Superior temporal gyrus (tissue), 1 donor: Measurements from ENCODE around the gene ZFP69B.

ENCODE experiments used
- DNase-seq: peaks from one replicate; pipeline ENCODE4 v3.0.0-alpha.2; 2016; ENCODE audit errors: extremely low spot score

Gene ZFP69B

DNA sequence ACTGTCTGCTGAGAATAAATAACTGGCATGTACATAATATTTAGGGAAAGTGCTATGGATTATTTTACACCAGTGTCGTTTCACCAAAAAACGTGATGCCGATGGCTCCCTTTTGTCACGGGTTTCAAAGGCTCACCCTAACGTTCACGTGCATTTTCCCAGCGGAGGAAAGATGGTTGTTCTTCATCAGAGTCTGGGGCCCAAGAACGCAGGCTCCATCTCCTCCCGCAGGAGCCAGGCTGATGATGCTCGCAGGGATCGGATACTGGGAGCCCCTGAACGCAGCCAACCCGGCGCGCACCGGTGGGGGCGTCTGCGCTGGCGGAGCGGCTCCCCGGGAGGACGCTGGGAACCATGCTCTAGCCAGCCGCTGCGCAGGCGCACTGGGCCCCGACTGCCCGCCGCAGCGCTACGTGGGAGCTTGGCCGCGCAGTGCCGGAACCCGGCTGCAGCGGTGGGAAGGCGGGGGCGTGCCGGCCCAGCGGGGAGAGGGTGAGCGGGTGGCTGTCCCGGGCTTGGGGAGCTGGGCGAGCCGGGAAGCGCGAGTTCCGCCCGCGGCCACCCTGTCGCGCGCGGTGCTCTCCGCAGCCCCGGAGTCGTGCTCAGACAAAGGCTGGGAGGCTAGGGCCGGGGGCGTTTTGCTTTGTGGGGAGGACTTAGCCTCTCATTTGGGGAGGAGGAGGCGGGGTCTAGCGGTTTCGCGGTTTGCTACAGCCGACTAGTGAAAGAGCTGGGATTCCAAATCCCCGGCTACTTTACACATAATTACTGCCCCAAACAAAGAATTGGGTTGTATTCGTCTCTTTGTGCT, at the start of gene ZFP69B:
Gene ZFP69B, plus strand, starts transcription at position 793 of the 811 bp plus-strand sequence. CDS start 486 bp downstream, outside the sequence.
- DNase-seq, result peak; percentile 90

GRCh38 chr1:40401473-40402201, 48.6 kb upstream of the ZFP69B start:
- DNase-seq, result peak; percentile 7

DNA sequence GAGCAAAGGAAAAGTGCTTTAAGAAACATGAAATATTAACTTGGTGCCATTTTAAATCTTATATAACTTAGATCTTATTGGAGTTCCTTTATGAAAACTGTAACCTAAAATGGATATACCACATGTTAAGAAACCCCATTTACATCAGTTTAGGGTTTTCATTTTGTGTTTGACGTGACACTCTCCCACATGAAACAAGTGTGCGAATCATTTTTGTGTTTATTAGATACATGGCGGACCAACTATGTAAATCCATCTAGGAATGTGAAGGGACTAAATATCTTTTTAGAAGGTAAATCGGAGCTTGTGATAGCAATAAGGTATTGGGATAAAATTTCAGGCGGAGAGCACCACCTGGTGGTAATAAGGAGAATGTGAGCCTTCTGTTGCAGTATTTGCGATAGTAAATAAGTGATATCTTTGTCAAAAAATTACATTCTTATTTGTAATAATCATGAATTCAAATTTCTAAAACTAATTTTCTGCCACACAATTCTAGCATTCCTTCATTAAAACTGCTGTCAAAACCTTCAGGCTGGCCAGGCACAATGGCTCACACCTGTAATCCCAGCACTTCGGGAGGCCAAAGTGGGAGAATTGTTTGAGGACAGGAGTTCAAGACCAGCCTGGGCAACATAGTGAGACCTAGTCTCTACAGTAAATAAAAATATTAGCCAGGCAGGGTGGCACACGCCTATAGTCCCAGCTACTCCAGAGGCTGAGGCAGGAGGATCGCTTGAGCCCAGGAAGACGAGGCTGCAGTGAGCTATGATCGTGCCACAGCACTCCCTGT, 45.4 kb upstream of the ZFP69B start:
- peak; percentile 90 for DNase-seq

DNA sequence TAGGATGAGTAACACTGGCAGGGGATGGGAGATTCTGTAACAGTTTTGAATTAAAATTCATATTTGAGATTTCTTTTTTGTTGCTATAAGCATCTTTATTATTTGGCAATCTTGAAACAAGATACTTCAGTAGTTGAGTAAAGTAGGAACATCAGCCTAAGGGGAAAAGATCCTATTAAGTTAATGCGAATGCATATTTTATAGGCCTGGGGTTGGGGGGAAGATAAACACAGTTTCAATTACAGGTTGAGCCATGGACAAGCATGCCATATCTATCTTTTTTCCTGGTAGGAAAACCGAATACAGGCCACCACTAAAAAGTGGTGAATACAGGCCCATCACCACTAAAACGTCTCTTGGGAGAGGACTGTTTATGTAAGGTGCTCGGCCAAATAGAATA, 44.5 kb upstream of the ZFP69B start:
- DNase-seq, result no peak

DNA sequence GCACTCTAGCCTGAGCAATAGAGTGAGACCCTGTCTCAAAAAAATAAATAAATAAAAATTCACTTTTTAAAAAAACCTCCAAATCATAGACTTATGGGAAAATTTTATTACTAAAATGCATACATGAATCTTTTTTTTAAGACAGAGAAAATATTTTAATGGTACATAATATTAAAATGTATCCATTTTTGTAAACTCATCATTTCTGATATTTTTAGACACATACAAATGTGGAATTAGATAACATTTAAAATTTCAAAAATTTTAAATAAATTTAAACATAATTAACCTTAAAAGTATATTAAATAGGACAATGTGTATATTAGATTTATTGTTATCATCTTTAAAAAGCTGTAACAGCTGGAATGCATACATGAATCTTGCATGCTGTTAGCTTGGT, 42.8 kb upstream of the ZFP69B start:
- DNase-seq, result no peak

GRCh38 chr1:40409467-40409866, 40.8 kb upstream of the ZFP69B start:
- peak; percentile 58 for DNase-seq

- DNase-seq, result no peak
These were observed 39.0 kb upstream of the ZFP69B start for GRCh38 chr1:40411294-40411693.

- DNase-seq, result no peak
These were observed 38.4 kb upstream of the ZFP69B start for GRCh38 chr1:40411843-40412242.

DNA sequence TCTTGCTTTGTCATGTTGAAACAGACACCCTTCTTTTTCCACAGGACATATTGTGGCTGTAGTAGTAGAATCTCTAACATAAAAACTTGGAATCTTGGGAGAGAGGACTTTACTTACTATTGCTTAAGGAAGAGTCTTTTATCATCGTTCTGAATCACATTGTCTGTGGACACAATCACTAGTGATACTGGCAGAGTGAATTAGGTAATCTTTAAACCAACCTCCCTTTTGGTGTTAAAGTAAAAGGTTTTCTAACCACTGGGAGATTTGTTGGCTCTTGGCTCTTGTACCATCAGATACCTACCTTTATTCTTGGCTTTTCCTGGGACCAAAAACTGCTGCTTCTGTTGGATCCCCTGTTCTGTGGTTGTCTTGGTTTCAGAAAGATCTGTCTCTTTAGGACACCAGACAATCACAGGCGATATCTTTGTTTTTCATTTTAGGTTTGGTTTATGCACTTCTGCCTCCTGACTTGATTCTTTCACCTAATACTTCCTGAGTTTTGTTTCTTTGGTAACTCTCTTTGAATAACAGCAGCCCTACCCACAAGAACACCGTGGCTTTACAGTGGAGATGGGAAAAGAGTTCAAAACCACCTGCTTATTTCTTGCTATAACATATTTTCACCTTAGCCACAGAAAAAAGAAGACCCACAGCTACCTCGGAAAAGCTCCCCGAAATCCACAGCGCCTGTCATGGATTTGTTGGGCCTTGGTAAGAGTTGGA, 36.6 kb upstream of the ZFP69B start:
- DNase-seq, result no peak

DNA sequence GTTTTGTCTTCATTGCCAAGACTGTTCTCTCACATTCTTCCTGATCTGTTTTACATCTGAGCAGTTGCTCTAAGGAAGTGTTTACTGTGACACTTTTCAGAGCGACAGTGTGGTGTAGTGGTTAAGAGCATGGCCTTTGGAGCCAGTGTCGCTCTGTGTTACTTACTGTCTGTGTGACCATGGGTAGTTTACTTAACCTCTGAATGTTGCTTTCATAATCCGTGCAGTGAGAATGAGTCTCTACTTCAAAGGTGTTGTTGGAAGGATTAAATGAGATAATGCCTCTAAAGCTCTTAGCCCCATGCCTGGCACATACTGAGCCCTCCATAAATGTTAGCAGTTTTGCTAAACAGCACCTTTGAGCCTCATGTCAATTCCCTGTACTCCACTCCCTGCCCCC, 35.9 kb upstream of the ZFP69B start:
- no peak for DNase-seq

GRCh38 chr1:40416709-40417108, 33.6 kb upstream of the ZFP69B start:
- DNase-seq, result no peak

DNA sequence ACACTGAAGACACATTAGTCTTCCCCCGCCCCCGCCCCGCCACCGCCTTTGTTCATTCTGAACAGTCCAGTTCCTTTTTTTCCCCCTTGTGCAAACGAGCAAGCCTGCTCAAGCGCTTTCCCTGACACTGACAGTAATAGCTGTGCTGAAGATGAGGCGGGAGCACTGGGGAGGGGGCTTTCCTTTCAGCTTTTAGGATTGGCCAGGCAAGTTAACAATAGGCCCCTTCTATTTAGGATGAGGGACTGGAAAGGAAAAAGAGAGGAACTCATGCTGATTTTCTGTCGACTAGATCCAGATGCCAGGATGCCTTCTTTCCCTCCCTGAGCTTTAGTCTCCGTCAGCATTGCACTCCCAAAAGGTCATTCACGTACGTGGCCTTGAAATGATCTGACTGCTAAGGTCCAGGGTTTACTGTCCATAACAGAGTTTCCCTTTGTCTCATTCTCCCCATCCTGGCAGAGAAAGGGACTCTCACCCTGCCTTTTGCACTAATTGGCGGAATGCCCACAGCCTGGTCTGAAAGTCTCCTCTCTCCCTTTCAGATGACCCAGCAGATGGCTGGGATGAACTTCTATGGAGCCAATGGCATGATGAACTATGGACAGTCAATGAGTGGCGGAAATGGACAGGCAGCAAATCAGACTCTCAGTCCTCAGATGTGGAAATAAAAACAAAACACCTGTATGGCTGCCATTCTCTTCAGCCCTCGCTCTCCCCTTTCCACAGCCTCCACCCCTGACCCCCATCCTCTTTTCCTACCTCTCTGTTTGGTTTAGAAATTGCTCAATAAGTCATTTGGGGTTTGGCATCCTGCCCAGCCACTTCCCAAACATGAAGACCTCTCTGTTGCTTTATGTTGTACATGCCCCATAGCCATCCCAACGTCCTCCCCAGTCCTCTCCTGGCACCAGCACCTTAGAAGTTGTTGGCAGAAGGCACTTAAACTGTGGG, 28.6 kb upstream of the ZFP69B start:
- peak; percentile 76 for DNase-seq

- no peak for DNase-seq
These were observed 27.5 kb upstream of the ZFP69B start for GRCh38 chr1:40422630-40423263.

DNA sequence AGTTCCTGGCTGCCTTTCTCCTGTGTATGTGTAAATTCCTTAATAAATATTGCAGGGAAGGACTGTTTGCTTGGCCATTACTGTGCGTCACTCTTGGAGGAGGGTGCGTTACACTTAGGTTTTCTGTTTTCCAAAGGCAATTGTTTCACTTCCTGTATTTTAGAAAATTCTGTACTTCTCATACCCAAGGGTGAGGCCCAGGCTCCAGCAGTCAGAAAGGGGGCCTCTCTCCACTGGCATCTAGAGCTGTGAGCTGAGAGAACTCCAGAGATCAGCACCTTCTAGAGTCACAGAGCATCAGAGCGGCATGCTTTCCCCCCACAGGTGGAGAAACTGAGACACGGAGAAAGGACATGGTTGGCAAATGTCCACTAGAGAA, 27.0 kb upstream of the ZFP69B start:
- no peak for DNase-seq

DNA sequence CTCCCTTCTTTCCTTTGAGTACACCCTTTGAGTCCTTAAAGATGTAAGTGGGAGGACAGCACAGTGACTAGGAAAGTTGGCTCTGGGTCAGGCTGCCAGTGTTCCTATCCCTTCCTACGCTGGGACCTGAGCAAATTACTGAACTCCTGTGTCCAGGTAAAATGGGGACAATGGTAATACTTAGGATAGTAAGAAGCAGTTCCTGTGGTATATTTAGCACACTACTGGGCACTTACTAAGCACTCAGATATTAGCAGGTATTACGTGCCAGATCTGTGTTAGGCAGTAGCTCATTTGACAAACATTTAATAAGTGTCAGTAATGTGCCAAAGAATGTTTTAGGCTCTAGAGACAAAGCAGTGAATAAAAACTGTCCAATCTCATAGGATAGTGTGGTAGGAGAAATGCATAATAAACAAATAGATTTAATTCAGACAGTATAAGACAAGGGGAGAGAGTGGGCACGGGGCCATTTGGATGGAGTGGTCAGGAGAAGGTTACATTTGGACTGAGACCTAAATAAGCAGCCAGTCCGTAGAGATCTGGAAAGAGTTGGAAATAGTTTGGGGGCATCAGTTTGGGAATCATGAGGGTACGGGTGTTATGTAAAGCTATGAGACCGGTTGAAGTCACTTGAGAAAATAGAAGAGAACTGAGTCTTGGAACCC, 26.2 kb upstream of the ZFP69B start:
- no peak for DNase-seq

- DNase-seq, result no peak
These were observed 25.1 kb upstream of the ZFP69B start for GRCh38 chr1:40425198-40425597.

DNA sequence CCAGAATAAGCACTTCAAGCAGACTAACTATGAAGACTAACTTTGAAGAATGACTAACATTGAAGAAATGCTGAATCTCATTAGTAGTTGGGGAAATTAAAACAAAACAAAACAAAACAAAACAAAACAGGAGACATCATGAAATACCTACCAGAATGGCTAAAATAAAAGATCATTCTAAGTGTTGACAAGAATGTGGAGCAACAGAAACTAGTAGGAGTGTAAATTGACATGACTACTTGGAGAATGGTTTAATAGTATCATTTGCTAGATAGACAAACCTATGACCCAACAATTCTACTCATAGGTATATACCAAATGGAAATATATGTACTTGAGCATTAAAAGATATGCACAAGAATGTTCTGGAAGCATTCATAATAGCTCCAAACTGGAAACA, 18.9 kb upstream of the ZFP69B start:
- no peak for DNase-seq

DNA sequence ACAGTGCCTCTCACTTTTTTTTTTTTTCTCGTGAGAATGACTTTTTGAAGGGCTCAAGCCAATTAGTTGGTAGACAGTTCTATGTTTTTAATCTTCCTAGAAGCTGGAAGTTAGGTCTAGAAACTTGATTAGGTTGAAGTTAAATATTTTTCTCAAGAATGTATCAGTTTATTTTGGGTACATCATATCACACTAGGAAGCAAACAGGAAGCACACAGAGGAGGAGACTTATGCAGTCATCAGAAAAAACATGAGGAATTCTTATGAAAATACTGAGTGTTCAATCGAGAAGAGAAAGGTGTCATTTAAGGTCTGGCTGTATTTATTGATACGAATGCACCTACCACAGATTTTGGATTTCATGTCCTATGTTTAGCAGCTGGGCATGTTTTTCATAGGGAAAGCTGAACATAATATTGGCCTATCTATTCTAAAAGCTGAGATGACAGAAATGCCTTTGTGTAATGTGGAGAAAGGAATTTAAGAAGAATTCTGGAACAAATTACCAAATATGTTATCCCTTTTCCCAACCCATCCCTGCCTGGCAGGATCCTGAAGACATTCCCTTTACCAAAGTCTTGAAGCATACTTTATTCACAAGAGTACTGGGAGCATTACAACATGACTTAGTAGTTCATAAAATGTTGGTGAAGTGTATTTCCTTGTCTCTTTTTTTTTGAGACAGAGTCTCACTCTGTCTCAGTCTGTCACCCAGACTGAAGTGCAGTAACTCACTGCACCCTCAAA, 17.5 kb upstream of the ZFP69B start:
- DNase-seq, result no peak

DNA sequence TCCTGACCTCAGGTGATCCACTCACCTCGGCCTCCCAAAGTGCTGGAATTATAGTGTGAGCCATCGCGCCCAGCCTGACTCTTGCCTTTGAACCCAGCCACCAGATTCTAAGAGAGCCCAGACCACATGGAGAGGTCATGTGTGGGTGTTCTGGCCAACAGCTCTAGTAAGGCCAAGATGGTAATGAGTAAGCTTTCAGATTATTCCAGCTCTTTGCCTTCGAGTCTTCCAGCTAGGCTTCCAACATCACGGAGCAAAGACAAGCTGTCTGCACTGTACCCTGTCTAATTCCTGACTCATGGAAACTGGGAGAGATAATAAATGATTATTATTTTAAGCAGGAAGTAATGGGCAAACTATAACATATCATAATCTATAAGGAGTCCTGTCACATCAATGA, 14.8 kb upstream of the ZFP69B start:
- DNase-seq, result no peak
